ENCODE data around the gene PER1. TPM values are rescaled to one million over a fixed set of nuclear protein-coding genes. Genes with fewer than 3 reads are reported as not detected.
A peak's percentile ranks its signal among the peaks of the same experiment; 100 is the strongest.

PER1 gene
- total and polyA plus RNA-seq, 9 of the 15 experiments (the other 6 are each of a cell fraction or from before 2014, with no cell fraction given): 0.13 to 26.0 (median 3.4) TPM

DNA sequence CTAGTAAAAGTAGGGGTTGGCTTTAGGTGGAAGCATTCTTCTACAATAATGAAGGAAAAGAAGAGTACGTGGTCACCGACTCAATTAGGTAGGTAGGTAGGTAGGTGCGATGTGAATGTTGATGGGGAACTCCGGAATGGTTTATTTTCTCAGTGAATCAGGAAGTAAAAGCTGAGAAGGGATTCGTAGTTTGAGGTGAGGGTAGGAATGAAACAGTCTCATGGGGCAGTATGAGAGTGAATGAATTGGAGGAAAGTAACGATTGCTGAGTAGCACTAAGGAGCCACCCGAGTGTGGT is 13.9 kb downstream of the PER1 start:
- in situ Hi-C loops (cut with MboI): no loop called here
- peak overlapping the region; percentile 95 for H3K27ac ChIP-seq (ENCODE audit: extremely low read depth, low read depth, low read length)
- H3K4me3 ChIP-seq: peak overlapping the region; percentile 59
- ATAC-seq (no peak), DNase-seq (ENCODE audit: extremely low read depth in 1 of 4, low spot score in 3 of 4) (no peak), FAIRE-seq (no peak)
- H3K9me1 ChIP-seq (ENCODE audit: control insufficient read depth, insufficient read depth, low read length): no peaks in the 10 kb centered on the region
- intact Hi-C loops (cut with micrococcal nuclease): loop anchor here (1.0 to 5.0 kb wide), 6 partner anchors 18 to 164 kb away; no protein-coding TSS in a partner anchor
- H3K79me2 ChIP-seq (ENCODE audit: control insufficient read depth, insufficient read depth, low read length): no peaks in the 10 kb centered on the region
- no TSS peak for BruUV-seq (replicated peaks)
- peak overlapping the region; percentile 90 for H2AFZ ChIP-seq (ENCODE audit: low read depth, low read length)
- 0% methylated on average over 7 of the region's 7 CpGs for WGBS (ENCODE audit: insufficient coverage, low coverage, missing lambda C conversion rate)
- peak overlapping the region; percentile 86 to 87; a peak in 3 of 4 replicates for H3K9ac ChIP-seq (ENCODE audit: insufficient read depth in 1 of 2, low read depth in 2 of 2, low read length in 2 of 2)
- CTCF ChIA-PET (ENCODE audit: low intra/inter-chr PET ratio): interaction anchor here (0.6 to 1.4 kb wide), 3 partner anchors 17 to 99 kb away, joined by 3 to 4 read pairs (median 3); no protein-coding TSS in a partner anchor
- peaks cover 30% of the 10 kb centered on the region; the same call in 1 of the 3 replicates for H3K36me3 ChIP-seq (ENCODE audit: control insufficient read depth, insufficient read depth, low read length)
- H4K20me1 ChIP-seq (replicated peaks; ENCODE audit: control insufficient read depth, insufficient read depth, low read length): 0 out of 2 replicates have a peak, but pooled peaks cover 2% of the 10 kb centered on the region
- POLR2A ChIA-PET: interaction anchor here (0.6 to 2.8 kb wide), 7 partner anchors 11 to 83 kb away, joined by 3 to 14 read pairs (median 5); no protein-coding TSS in a partner anchor
- no peaks in the 10 kb centered on the region for H3K27me3 ChIP-seq (ENCODE audit: control insufficient read depth in 2 of 2, insufficient read depth in 2 of 2, low read length in 2 of 2)
- H3K9me3 ChIP-seq (replicated peaks; ENCODE audit: control insufficient read depth, insufficient read depth, low read depth, low read length): no peaks in the 10 kb centered on the region
- peak overlapping the region; percentile 92 for H3K4me2 ChIP-seq (ENCODE audit: insufficient read depth, low read length)
- H3K4me1 ChIP-seq (replicated peaks in 1 of 2; ENCODE audit: control insufficient read depth in 2 of 2, insufficient read depth in 2 of 2, low read length in 2 of 2): peaks cover 6 to 30% of the 10 kb centered on the region in 2 experiments; a peak in 4 of 5 replicates
- no peak for TF ChIP-seq BCOR (IDR thresholded peaks at IDR 0.05)
- no peak for TF ChIP-seq MEIS2 (IDR thresholded peaks at IDR 0.05; ENCODE audit: partially characterized antibody)
- TF ChIP-seq ZNF639 (CRISPR knock-in tag; conservative IDR thresholded peaks at IDR 0.05 in 1 of 2, IDR thresholded peaks at IDR 0.05 in 1 of 2): no peak
- no peak for TF ChIP-seq NFIC (IDR thresholded peaks at IDR 0.05)
- TF ChIP-seq BMI1 (IDR thresholded peaks at IDR 0.05; ENCODE audit: low read length): no peak
- TF ChIP-seq JUNB (CRISPR knock-in tag; conservative IDR thresholded peaks at IDR 0.05): no peak
- no peak for TF ChIP-seq KHSRP (IDR thresholded peaks at IDR 0.05)
- TF ChIP-seq, protein P1, sequence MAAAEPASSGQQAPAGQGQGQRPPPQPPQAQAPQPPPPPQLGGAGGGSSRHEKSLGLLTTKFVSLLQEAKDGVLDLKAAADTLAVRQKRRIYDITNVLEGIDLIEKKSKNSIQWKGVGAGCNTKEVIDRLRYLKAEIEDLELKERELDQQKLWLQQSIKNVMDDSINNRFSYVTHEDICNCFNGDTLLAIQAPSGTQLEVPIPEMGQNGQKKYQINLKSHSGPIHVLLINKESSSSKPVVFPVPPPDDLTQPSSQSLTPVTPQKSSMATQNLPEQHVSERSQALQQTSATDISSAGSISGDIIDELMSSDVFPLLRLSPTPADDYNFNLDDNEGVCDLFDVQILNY (CRISPR knock-in tag; IDR thresholded peaks at IDR 0.05): no peak
- 0 out of 4 replicates have a peak, but pooled peaks of 1 of the 2 experiments have one; percentile 13 for TF ChIP-seq ARNT (IDR thresholded peaks at IDR 0.05)
- 0 out of 2 replicates have a peak, but pooled peaks have one; percentile 16 for TF ChIP-seq CC2D1A (IDR thresholded peaks at IDR 0.05)
- TF ChIP-seq ZEB2 (IDR thresholded peaks at IDR 0.05): 0 out of 2 replicates have a peak, but pooled peaks have one; percentile 38
- no peak for TF ChIP-seq ZNF76 (CRISPR knock-in tag; IDR thresholded peaks at IDR 0.05; ENCODE audit: borderline replicate concordance)
- TF ChIP-seq L3MBTL2 (IDR thresholded peaks at IDR 0.05): no peak
- TF ChIP-seq ZNF280A (IDR thresholded peaks at IDR 0.05; ENCODE audit: low read depth, partially characterized antibody): no peak
- TF ChIP-seq, protein P2, sequence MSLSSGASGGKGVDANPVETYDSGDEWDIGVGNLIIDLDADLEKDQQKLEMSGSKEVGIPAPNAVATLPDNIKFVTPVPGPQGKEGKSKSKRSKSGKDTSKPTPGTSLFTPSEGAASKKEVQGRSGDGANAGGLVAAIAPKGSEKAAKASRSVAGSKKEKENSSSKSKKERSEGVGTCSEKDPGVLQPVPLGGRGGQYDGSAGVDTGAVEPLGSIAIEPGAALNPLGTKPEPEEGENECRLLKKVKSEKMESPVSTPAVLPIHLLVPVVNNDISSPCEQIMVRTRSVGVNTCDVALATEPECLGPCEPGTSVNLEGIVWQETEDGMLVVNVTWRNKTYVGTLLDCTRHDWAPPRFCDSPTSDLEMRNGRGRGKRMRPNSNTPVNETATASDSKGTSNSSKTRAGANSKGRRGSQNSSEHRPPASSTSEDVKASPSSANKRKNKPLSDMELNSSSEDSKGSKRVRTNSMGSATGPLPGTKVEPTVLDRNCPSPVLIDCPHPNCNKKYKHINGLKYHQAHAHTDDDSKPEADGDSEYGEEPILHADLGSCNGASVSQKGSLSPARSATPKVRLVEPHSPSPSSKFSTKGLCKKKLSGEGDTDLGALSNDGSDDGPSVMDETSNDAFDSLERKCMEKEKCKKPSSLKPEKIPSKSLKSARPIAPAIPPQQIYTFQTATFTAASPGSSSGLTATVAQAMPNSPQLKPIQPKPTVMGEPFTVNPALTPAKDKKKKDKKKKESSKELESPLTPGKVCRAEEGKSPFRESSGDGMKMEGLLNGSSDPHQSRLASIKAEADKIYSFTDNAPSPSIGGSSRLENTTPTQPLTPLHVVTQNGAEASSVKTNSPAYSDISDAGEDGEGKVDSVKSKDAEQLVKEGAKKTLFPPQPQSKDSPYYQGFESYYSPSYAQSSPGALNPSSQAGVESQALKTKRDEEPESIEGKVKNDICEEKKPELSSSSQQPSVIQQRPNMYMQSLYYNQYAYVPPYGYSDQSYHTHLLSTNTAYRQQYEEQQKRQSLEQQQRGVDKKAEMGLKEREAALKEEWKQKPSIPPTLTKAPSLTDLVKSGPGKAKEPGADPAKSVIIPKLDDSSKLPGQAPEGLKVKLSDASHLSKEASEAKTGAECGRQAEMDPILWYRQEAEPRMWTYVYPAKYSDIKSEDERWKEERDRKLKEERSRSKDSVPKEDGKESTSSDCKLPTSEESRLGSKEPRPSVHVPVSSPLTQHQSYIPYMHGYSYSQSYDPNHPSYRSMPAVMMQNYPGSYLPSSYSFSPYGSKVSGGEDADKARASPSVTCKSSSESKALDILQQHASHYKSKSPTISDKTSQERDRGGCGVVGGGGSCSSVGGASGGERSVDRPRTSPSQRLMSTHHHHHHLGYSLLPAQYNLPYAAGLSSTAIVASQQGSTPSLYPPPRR (CRISPR knock-in tag; IDR thresholded peaks at IDR 0.05; ENCODE audit: borderline replicate concordance): no peak

All from K562 (cell line).